MM.1S (cell line): ENCODE results near the gene GPSM1.

Experiments
- DNase-seq: peaks from one replicate; pipeline ENCODE4 v3.0.0-alpha.2; 2015
- H2AFZ ChIP-seq: fragments of 300-600 bp; sonication (generic); 2 replicates; pipeline ENCODE4 v1.6.0; 2016; ENCODE audit warnings: antibody characterized with exemption, low read length
- H3F3A ChIP-seq: fragments of 300-600 bp; sonication (generic); 2 replicates; pipeline ENCODE4 v1.6.1; 2016; ENCODE audit warnings: mild to moderate bottlenecking, antibody characterized with exemption, low read length, moderate library complexity, mixed read lengths; ENCODE audit not compliant: insufficient read depth
- H3K27ac ChIP-seq: fragments of 300-600 bp; sonication (generic); 2 replicates; pipeline ENCODE4 v1.5.1; 2016; ENCODE audit warnings: mild to moderate bottlenecking, low read length
- H3K27me3 ChIP-seq: fragments of 300-600 bp; sonication (generic); replicated peaks from 2 replicates; pipeline ENCODE4 v1.6.0; 2016; ENCODE audit warnings: low read length; ENCODE audit not compliant: insufficient read depth
- H3K36me3 ChIP-seq: fragments of 300-600 bp; sonication (generic); replicated peaks from 2 replicates; pipeline ENCODE4 v1.6.1; 2016; ENCODE audit warnings: mild to moderate bottlenecking, low read length, mixed read lengths; ENCODE audit not compliant: insufficient read depth
- H3K4me1 ChIP-seq: fragments of 300-600 bp; sonication (generic); 2 replicates; pipeline ENCODE4 v1.6.1; 2016; ENCODE audit warnings: low read length, mixed read lengths
- H3K4me2 ChIP-seq: fragments of 300-600 bp; sonication (generic); 2 replicates; pipeline ENCODE4 v1.6.0; 2016; ENCODE audit warnings: low read depth, low read length
- H3K4me3 ChIP-seq: fragments of 300-600 bp; sonication (generic); 2 replicates; pipeline ENCODE4 v1.5.1; 2016; ENCODE audit warnings: low read length, mixed read lengths
- H3K79me2 ChIP-seq: fragments of 300-600 bp; sonication (generic); 2 replicates; pipeline ENCODE4 v1.6.1; 2016; ENCODE audit warnings: mixed run types, low read length, mixed read lengths
- H3K9ac ChIP-seq: fragments of 300-600 bp; sonication (generic); 2 replicates; pipeline ENCODE4 v1.6.1; 2016; ENCODE audit warnings: low read length, mixed read lengths
- H3K9me2 ChIP-seq: fragments of 300-600 bp; sonication (generic); replicated peaks from 2 replicates; pipeline ENCODE4 v1.6.1; 2016; ENCODE audit warnings: mild to moderate bottlenecking, low read length, mixed read lengths; ENCODE audit not compliant: insufficient read depth
- H3K9me3 ChIP-seq: fragments of 300-600 bp; sonication (generic); replicated peaks from 2 replicates; pipeline ENCODE4 v1.6.1; 2016; ENCODE audit warnings: mild to moderate bottlenecking, low read length, mixed read lengths; ENCODE audit not compliant: insufficient read depth
- H4K20me1 ChIP-seq: fragments of 300-600 bp; sonication (generic); 2 replicates; pipeline ENCODE4 v1.6.1; 2016; ENCODE audit warnings: mild to moderate bottlenecking, low read length, moderate library complexity, mixed read lengths; ENCODE audit not compliant: insufficient read depth
- EZH2 ChIP-seq: fragments of 300-600 bp; sonication (generic); optimal IDR thresholded peaks from 2 replicates; pipeline ENCODE3; 2017; ENCODE audit warnings: low read depth, mild to moderate bottlenecking, antibody characterized with exemption, low read length, mixed read lengths
- EZH2phosphoT487 ChIP-seq: fragments of 300-600 bp; sonication (generic); IDR thresholded peaks from 2 replicates; pipeline ENCODE4 v1.6.1; 2018; ENCODE audit warnings: antibody characterized with exemption, low read length
- TF ChIP-seq, protein P1 (sequence below): fragments of 300-600 bp; sonication (generic); IDR thresholded peaks from 2 replicates; pipeline ENCODE4 v1.5.1; 2016; ENCODE audit warnings: antibody characterized with exemption, low read length, mixed read lengths

Gene GPSM1

DNA sequence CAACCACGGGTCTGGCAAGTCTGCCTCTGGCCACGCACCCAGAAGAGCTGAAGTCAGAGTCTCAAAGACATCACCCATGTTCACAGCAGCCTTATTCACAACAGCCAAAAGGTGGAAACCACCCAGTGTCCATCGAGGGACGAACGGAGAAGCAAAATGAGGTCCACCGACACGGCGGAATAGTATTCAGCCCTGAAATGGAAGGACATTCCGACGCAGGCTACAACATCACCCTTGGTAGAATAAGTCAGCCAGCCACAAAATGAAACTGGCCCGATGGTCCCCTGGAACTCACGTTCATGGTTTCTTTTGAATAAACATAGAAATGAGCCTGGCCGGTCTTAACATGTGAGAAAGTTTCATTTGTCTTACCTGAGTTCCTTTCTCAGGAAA is 40.4 kb upstream of the GPSM1 start:
- H3K4me2 ChIP-seq: no peak overlapping the region
- no peaks in the 10 kb centered on the region for H4K20me1 ChIP-seq
- no peak overlapping the region for H2AFZ ChIP-seq
- peaks cover 3% of the 10 kb centered on the region; the same call in 1 of the 2 replicates for H3K4me1 ChIP-seq
- no peaks in the 10 kb centered on the region for H3K9me3 ChIP-seq
- H3K9ac ChIP-seq: no peak overlapping the region
- TF ChIP-seq EZH2 (no peak), EZH2phosphoT487 (no peak)
- TF ChIP-seq, protein P1, sequence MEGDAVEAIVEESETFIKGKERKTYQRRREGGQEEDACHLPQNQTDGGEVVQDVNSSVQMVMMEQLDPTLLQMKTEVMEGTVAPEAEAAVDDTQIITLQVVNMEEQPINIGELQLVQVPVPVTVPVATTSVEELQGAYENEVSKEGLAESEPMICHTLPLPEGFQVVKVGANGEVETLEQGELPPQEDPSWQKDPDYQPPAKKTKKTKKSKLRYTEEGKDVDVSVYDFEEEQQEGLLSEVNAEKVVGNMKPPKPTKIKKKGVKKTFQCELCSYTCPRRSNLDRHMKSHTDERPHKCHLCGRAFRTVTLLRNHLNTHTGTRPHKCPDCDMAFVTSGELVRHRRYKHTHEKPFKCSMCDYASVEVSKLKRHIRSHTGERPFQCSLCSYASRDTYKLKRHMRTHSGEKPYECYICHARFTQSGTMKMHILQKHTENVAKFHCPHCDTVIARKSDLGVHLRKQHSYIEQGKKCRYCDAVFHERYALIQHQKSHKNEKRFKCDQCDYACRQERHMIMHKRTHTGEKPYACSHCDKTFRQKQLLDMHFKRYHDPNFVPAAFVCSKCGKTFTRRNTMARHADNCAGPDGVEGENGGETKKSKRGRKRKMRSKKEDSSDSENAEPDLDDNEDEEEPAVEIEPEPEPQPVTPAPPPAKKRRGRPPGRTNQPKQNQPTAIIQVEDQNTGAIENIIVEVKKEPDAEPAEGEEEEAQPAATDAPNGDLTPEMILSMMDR: no peak
- no peak for DNase-seq
- no peaks in the 10 kb centered on the region for H3K79me2 ChIP-seq
- no peaks in the 10 kb centered on the region for H3F3A ChIP-seq
- H3K27ac ChIP-seq: no peak overlapping the region
- H3K36me3 ChIP-seq: no peaks in the 10 kb centered on the region
- no peaks in the 10 kb centered on the region for H3K9me2 ChIP-seq
- peaks cover 86% of the 10 kb centered on the region for H3K27me3 ChIP-seq
- H3K4me3 ChIP-seq: no peak overlapping the region

DNA sequence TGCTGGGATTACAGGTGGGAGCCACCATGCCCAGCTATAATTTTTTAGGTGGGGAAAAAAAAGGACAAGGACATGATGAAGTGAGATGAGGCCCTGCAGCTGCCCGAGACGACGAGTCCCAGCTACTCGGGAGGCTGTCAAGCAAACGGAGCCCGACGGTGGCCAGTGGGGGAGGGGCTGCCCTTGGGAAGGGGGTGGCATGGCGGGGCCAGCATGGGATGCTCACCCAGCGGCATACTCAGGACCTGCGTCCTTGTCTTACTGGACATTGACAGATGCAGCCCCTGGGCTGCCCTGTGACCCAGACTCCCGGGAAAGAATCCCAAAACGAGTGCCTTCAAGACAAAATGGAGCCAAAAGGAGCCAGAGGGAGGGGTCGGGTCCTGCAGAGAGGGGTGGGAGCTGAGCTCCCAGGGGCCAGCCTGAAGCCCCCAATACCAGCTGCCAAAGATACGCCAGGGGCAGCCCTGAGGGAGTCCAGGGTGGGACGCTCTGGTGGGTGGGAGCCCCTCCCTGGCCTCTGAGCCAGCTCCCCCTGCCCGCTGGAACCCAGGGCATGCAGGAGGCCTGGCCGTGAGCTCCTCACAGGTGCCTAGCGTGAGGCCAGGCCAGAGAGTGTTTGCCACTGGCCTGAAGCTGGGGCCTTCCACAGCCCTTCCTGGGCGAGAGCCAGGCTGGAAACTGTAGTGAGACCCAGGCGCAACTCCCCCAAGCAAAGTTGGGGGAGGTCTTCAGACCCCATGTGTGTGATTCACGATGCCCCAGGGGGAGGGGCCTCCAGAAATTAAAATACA is 39.2 kb upstream of the GPSM1 start:
- H2AFZ ChIP-seq: no peak overlapping the region
- H3K27ac ChIP-seq: no peak overlapping the region
- TF ChIP-seq, protein P1: no peak
- TF ChIP-seq EZH2: no peak
- TF ChIP-seq EZH2phosphoT487: no peak

DNA sequence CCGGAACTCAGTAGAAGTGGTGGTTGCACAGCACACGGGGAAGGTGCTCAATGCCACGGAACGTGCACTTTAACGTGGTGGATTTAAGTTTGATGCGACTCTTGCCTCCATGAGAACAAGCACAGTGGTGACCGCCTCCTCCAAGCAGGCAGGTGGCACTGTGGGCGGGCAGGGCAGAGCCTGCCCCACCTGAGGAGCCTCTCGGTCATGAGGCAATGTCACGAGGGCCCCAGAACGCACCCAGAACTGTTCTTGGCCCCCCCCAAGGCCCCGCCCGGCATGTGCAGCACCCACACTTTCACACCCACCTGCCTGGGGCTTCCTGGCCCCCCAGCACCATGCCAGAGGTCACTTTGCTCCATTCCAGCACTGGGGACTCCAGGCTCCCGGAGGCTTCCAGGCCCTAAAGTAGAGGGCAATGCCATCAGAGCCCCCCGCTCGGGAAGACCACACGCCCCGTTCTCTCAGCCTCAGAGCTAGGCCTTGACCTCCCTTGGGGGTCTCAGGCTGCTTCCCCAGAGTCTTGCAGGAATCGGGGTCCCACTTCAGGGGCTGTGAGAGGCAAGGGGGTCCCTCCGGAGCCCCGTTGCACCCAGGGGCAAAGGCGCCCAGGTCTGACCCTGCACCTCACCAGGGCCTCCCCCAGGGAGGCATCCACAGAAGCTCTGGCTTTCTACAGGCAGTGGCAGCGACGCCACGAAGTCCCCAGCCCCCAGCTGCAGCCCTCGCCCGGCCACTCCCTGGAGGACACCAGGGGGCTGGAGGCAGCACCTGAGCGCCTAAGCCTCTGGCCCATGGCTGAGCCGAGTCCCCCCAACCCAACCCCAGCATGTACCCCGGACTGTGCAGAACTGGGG is 37.5 kb upstream of the GPSM1 start:
- Histone ChIP-seq H2AFZ (peak overlapping the region; percentile 58), H3K79me2 (no peaks in the 10 kb centered on the region), H3K27me3 (peaks cover 70% of the 10 kb centered on the region), H3K4me3 (no peak overlapping the region), H3K4me1 (no peaks in the 10 kb centered on the region), H3K4me2 (peak overlapping the region; percentile 43; the same call in 1 of the 2 replicates), H3K9me2 (no peaks in the 10 kb centered on the region), H3K27ac (no peak overlapping the region), H3K9ac (no peak overlapping the region), H3F3A (no peaks in the 10 kb centered on the region), H3K36me3 (no peaks in the 10 kb centered on the region), H3K9me3 (no peaks in the 10 kb centered on the region), H4K20me1 (no peaks in the 10 kb centered on the region)
- TF ChIP-seq EZH2 (no peak), EZH2phosphoT487 (no peak)
- TF ChIP-seq, protein P1: peak; percentile 49
- peak; percentile 59 for DNase-seq

More for the DNA sequence above, 39.2 kb upstream of the GPSM1 start:
- Histone ChIP-seq H3K79me2 (no peaks in the 10 kb centered on the region), H3K27me3 (peaks cover 82% of the 10 kb centered on the region), H3K4me2 (no peak overlapping the region), H3K36me3 (no peaks in the 10 kb centered on the region), H4K20me1 (no peaks in the 10 kb centered on the region), H3K9me2 (no peaks in the 10 kb centered on the region), H3K9me3 (no peaks in the 10 kb centered on the region), H3K4me3 (no peak overlapping the region), H3F3A (no peaks in the 10 kb centered on the region), H3K9ac (no peak overlapping the region), H3K4me1 (0 out of 2 replicates have a peak, but pooled peaks cover 3% of the 10 kb centered on the region)
- no peak for DNase-seq
